GM12892 (cell line): ENCODE data around the gene SPECC1L.

Source experiments
- DNase-seq: peaks from one replicate; pipeline ENCODE4 v3.0.0; 2011; ENCODE audit not compliant: insufficient read length
- FAIRE-seq: peaks from 2 replicates; lab custom pipeline; 2011; peaks lifted over from hg19 to GRCh38; lab: Jason Lieb, UNC
- POLR2A ChIP-seq: IDR thresholded peaks from 2 replicates; pipeline ENCODE4 v1.6.1; 2011; ENCODE audit warnings: low read depth, low read length, control low read depth
- POLR2AphosphoS5 ChIP-seq: IDR thresholded peaks from 2 replicates; pipeline ENCODE4 v1.6.1; 2011; ENCODE audit warnings: low read depth, low read length, control low read depth
- TAF1 ChIP-seq: IDR thresholded peaks from 2 replicates; pipeline ENCODE4 v1.6.1; 2011; ENCODE audit warnings: low read depth, mild to moderate bottlenecking, control low read depth, low read length, borderline replicate concordance

Gene SPECC1L

DNA sequence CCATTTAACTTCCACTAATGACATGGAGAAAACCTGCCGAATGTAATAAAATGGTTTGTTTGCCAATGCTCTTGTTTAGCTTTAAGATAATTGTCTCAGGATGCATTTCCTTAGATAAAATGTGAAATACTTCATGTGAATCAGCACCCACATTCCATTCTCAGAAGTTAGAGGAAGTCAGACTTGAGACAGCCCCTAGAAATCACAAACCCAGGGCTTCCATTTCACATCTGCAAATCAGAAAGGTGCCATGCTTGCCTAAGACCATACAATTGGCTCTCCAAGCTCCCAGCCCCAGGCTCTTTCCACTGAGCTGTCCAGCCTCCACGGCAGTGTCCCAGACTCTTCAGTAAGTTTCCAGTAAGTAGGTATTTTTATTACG lies 121.2 kb downstream of the SPECC1L start:
- DNase-seq, result no peak
- no peak for FAIRE-seq
- TF ChIP-seq POLR2A, result no peak
- TF ChIP-seq TAF1, result no peak
- no peak for TF ChIP-seq POLR2AphosphoS5

DNA sequence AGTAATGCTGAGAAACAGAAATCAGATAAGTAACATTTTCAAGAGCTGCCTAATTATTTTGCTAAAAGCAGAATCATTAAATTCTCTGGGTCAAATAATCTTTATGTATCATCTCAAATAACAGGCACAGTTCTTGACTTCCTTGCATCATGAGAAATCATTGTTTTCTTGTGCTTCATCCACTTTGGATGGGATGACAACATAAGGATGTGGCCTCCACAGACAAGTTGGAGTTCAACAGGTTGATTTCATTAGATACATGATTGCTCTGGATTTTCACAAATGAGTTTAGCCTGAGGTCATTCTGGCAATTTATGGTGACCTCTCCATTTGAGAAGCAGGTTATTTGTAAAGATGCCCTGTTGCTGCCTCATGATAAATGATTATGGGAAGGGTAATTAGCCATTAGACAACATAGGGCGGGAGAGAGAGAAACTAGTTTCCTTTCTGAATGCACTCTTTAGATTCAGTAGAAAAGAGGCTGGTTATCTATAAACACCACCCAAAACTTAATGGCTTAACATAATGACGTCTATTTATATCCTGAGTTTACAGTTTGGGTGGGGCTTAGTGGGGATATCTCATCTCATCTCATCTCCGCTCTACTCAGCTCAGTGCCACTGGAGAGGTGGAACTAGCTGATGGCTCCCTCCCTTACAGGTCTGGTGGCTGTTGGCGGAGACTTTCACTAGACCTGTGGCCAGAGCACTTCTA lies 121.7 kb downstream of the SPECC1L start:
- FAIRE-seq, result no peak
- TF ChIP-seq POLR2A, result no peak
- DNase-seq, result no peak

DNA sequence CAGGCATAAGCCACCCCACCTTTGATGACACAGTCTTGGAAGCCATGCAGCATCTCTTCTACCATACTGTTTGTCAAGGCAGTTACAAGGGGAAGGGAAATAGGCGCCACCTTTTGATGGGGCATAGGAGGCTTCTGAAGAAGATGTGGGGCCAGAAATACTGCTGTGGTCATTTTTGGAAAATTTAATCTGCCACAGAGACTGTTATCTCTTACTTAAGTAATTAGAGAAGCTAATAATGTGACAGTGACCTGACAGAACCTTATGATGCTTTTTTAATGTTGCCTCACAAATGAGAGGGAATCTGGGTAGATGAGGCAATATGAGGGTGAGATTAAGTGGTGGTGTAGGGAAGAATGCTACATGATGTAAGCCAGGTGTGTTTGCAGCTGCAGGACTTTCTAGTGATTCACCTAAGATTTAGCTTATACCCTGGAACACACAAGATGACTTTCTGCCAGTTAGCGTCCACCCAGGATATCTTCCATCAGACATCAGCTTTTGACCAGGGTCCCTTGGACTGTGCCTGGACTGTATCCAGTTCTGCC lies 122.5 kb downstream of the SPECC1L start:
- no peak for TF ChIP-seq TAF1
- no peak for TF ChIP-seq POLR2A
- TF ChIP-seq POLR2AphosphoS5, result no peak
- FAIRE-seq, result no peak
- DNase-seq, result no peak

DNA sequence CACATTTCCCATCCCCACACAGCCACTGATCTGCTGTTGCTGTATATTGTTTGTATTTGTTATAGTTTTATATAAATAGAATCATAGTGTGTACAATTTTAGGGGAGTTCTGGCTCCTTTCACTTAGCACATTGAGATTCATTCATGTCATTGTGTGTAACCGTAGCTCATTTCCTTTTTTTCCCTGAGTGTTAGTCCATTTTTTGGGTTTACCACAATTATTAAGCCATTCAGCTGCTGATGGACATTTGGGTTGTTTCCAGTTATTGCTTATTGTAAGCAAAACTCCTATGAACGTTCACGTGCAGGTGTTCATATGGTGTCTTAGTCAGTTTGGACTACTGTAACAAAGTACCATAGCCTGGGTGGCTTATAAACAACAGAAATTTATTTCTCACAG lies 123.2 kb downstream of the SPECC1L start:
- FAIRE-seq, result no peak
- TF ChIP-seq POLR2AphosphoS5 (no peak), TAF1 (no peak), POLR2A (no peak)
- DNase-seq, result no peak

DNA sequence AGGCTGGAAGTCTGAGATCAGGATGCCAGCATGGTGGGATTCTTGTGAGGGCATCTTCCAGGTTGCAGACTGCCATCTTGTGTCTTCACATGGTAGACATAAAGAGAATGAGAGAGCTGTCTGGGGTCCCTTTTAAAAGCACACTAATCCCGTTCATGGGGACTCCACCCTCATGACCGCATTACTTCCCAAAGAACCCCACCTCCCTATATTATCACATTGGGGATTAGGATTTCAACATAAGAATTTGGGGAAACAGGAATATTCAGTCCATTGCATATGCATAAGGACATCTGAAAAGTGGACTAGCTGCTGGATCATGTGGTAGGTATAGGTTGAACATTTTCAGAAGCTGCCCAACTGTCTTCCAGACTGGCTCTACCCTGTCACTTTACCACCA lies 123.6 kb downstream of the SPECC1L start:
- DNase-seq (no peak), FAIRE-seq (no peak)
- no peak for TF ChIP-seq TAF1
- no peak for TF ChIP-seq POLR2AphosphoS5
- no peak for TF ChIP-seq POLR2A

DNA sequence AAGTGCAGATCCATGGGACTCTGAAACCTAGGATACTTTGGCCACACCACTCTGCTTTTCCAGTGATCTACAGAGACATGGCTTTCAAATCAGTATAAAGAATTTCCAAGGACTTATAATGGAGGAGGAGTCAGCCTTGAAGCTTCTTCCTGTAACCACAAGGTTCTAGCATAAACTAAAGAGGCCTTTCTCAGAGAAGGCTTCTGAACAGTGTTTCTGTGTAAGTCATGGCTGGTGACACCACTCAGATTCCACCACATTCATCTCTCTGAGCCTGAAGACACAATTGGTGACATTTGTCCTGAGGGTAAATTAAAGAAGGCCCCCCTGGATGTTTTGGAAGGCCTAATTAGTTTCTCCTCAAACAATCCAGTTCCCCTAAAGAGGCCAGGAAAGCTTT lies 127.8 kb downstream of the SPECC1L start:
- TF ChIP-seq POLR2AphosphoS5 (no peak), TAF1 (no peak), POLR2A (no peak)
- DNase-seq, result no peak
- no peak for FAIRE-seq

DNA sequence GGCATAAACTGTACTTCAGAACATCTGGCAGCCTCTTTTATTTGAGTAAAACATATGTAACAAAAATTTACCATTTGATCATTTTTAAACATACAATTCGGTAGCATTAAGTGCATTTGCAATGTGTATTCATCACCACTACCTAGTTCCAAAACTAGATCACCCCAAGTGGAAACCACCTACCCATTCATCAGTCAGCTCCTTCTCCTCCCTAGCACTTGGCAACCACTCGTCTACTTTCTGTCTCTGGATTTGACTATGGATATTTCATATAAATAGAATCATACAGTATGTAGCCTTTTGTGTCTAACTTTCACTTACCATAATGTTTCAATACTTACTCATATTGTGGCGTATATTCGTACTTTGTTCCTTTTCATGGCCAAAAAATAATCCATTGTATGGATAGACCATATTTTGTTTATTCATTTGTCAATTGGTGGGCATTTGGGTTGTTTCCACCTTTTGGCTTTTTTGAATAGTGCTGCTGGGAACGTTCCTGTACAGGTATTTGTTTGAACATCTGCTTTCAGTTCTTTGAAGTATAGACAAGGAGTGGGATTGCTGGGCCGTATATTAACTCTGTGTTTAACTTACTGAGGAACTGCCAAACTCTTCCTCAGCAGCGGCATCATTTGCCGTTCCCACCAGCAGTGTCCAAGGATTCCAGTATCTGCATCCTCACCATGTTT lies 129.5 kb downstream of the SPECC1L start:
- no peak for DNase-seq
- no peak for FAIRE-seq
- TF ChIP-seq POLR2AphosphoS5 (no peak), POLR2A (no peak), TAF1 (no peak)

DNA sequence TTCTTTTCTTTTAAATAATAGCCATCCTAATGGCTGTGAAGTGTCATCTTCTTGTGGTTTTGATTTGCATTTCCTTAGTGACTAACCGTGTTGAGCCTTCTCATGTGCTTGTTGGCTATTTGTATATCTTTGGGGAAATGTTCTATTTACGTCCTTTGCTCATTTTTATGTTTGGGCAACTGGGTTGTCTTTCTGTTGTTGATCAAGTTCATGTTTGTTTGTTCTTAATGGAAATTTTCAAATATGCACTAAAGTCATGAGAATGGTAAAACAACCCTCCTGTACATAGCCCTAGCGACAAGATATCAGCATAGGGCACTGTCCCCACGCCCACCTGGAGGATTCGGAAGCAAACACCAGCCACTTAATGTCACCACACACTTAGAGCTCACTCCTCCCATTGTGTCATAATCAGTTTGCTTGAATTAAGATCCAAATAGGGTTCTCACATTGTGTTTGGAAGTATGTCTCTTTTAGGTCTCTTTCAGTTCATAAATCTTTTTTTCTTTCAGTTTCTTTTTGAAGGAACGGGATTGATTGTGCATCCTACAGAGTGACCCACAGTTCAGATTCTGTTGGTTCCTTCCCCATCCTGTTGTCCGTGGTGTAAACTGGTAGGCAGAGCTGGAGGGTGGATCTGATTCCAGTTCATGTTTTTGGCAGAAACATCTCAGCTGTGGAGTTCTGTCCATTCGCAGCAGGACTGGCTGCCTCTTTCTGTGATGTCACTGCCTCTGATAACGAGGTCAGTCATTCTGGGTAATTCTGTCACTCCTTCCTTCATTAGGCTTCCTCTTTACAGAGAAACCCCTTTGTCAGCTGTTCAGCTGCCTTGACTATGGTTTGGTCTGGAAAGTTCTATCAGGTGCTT lies 130.3 kb downstream of the SPECC1L start:
- FAIRE-seq (peak; percentile 97), DNase-seq (no peak)
- TF ChIP-seq POLR2A, result 0 out of 2 replicates have a peak, but pooled peaks have one; percentile 33
- TF ChIP-seq POLR2AphosphoS5, result 0 out of 2 replicates have a peak, but pooled peaks have one; percentile 28
- no peak for TF ChIP-seq TAF1

DNA sequence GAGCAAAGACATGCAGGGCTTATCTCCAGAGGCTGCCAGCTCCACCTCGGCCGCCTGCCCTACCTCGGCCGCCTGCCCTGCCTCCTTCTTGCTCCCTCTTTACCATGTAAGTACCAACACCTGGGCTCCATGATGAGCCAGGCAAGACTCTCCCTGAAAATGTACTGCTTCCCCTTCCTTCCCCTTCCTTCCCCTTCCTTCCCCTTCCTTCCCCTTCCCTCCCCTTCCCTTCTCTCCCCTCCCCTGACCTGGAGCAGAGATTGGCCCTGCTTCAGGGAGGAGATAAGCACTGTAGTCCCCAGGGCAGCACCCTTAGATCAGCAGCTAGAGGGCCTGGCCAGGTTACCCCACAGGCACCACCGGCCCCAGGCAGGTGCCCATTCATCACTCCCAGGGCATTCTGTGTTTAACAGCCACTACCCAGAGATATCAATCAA lies 131.3 kb downstream of the SPECC1L start:
- TF ChIP-seq POLR2AphosphoS5 (no peak), TAF1 (no peak), POLR2A (no peak)
- FAIRE-seq (no peak), DNase-seq (no peak)

DNA sequence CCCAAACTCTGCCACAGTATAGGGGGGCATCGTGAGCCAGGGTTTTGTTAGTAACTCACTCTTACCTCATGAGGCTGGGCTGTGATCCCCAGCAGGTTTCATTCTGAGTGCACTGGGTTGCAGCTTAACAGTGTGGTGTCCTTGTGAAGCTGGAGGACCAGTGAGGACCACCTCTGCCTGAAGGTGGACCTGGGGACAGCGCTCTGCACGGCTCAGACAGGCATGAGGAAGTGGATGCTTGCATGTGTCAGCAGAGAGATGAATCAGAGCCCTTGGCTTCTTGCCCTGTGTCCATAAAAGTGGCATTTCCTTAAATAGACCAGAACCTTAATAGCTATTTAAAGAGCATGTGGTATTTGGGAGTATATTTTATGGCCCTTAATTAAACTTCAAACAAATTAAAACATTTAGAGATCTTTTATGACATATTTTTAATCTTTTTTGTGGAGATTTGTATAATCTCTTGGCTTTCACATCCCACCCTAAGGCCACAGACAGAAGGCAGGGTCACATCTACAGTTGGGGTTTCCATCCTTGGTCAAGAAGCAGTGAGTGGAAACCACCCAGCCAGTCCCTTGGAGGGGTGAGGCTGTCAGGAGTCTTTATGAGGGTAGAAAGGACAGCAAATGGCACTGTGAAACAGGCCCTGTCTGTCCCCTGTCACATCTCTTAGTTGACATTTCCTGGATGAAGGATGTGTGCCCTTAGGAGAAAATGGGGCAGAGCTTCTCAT lies 132.0 kb downstream of the SPECC1L start:
- DNase-seq (no peak), FAIRE-seq (peak; percentile 98)

DNA sequence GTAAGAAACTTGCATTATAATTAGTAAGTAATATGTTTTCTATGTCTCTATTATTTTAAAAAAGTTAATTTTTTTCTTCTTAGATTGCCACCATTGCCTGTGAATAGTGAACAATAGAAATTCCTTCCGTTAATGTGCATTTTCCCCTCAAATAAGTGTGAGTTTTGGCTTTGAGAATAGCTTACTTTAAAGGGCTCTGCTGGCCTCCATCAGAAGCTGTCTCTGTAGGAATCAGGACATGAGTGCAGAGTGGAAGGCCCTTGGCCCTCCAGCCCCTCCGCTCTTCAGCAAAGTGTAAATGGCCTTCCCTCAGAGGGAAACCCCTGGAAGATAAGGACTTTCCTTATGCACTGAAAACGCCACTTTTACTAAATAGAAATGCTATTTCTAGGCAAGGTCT lies 132.7 kb downstream of the SPECC1L start:
- FAIRE-seq (no peak), DNase-seq (no peak)
- no peak for TF ChIP-seq POLR2AphosphoS5
- no peak for TF ChIP-seq POLR2A
- no peak for TF ChIP-seq TAF1

More for the DNA sequence above, 132.0 kb downstream of the SPECC1L start:
- TF ChIP-seq TAF1, result no peak
- TF ChIP-seq POLR2A, result 0 out of 2 replicates have a peak, but pooled peaks have one; percentile 28
- TF ChIP-seq POLR2AphosphoS5, result peak; percentile 41; the same call in 1 of the 2 replicates
